HG03097 (cell line): ENCODE measurements around the gene CCL20.

Experiments
- ATAC-seq: cut with Tn5 transposase; IDR thresholded peaks from one replicate; pipeline ENCODE4 v1.9.1; 2021; ENCODE audit not compliant: unreplicated experiment, low FRiP score

CCL20 gene

GRCh38 chr2:227799202-227799601 lies 14.4 kb upstream of the CCL20 start:
- no peak for ATAC-seq

GRCh38 chr2:227802882-227803281 lies 10.8 kb upstream of the CCL20 start:
- no peak for ATAC-seq

GRCh38 chr2:227804975-227805374 lies 8.7 kb upstream of the CCL20 start:
- ATAC-seq, result no peak

- no peak for ATAC-seq
Observed at GRCh38 chr2:227805578-227805977, 8.1 kb upstream of the CCL20 start.

- no peak for ATAC-seq
Observed at GRCh38 chr2:227808936-227809335, 4.7 kb upstream of the CCL20 start.

GRCh38 chr2:227812001-227812400 lies 1.6 kb upstream of the CCL20 start:
- ATAC-seq, result no peak

- ATAC-seq, result no peak
Observed at GRCh38 chr2:227813229-227813561, 447 bp upstream of the CCL20 start.

GRCh38 chr2:227815066-227815465 lies 1.4 kb downstream of the CCL20 start:
- ATAC-seq, result no peak

GRCh38 chr2:227816507-227817294 lies 3.1 kb downstream of the CCL20 start:
- ATAC-seq, result no peak

GRCh38 chr2:227817336-227817735 lies 3.7 kb downstream of the CCL20 start:
- ATAC-seq, result no peak

GRCh38 chr2:227817850-227818674 lies 4.4 kb downstream of the CCL20 start:
- no peak for ATAC-seq

- ATAC-seq, result no peak
Observed at GRCh38 chr2:227818675-227819397, 5.2 kb downstream of the CCL20 start.

- no peak for ATAC-seq
Observed at GRCh38 chr2:227819398-227819697, 5.7 kb downstream of the CCL20 start.

GRCh38 chr2:227821043-227821942 lies 7.7 kb downstream of the CCL20 start:
- no peak for ATAC-seq

GRCh38 chr2:227822416-227823003 lies 8.9 kb downstream of the CCL20 start:
- ATAC-seq, result no peak

GRCh38 chr2:227823922-227824321 lies 10.3 kb downstream of the CCL20 start:
- no peak for ATAC-seq

GRCh38 chr2:227824711-227825110 lies 11.1 kb downstream of the CCL20 start:
- ATAC-seq, result no peak

GRCh38 chr2:227826019-227826521 lies 12.4 kb downstream of the CCL20 start:
- ATAC-seq, result no peak

GRCh38 chr2:227826563-227826962 lies 12.9 kb downstream of the CCL20 start:
- no peak for ATAC-seq

- ATAC-seq, result no peak
Observed at GRCh38 chr2:227827143-227827542, 13.5 kb downstream of the CCL20 start.
